ENCODE data around the gene MBOAT7.

The MBOAT7 gene

GRCh38 chr19:54138489-54139256 is 50.7 kb downstream of the MBOAT7 start:
- peak; percentile 28 for DNase-seq (ENCODE audit: low read depth)

DNA sequence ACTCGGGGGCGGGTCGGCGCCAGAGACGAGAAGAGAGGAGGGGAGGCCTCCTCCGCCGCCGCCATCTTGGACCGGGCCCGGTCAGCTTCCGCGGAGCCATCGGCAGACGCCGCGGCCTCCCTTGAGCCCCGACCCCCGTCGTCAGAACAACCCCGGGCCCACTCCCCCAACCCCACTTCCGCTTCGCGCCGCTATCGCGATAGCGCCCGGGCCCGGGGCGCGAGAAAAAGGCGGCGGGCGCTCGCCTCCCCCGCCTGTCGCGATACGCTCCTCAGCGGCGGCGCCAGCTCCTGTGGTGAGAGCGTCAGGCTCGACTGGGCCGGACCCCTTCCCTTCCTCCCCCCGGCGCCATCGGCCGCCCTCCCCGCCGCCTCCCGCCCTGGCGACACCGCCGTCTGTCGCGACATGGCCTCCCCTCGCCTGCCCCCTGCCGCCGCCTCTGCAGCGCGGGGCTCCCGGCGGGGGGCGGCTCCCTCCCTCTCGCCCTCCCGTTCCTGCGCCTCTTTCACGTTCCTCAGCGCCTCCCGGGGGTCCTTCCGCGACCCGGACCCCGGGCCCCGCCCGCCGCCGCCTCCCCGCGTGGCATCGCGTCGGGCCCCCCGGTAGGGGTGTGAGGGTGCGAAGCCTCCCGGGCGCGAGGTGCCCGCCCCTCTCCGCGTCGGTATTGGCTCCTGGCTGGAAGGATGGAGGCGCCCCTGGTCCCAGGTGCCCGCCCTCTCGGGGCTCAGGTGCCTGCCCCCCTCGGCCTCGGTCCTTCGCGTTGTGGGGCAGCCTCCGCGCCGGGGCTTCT is 51.5 kb downstream of the MBOAT7 start, which contains the start of gene CNOT3:
TSS of gene CNOT3 (plus strand) at position 64 of the 790 bp plus-strand sequence. CDS start 5,217 bp downstream, outside the sequence.
- peak; percentile 41 for DNase-seq (ENCODE audit: low read depth)

- DNase-seq (ENCODE audit: low read depth): peak; percentile 100
Measured at GRCh38 chr19:54136864-54137698, 52.3 kb downstream of the MBOAT7 start.

- peak; percentile 46 for DNase-seq (ENCODE audit: low read depth)
Measured at GRCh38 chr19:54136086-54136863, 53.1 kb downstream of the MBOAT7 start.

- DNase-seq (ENCODE audit: low read depth): no peak
Measured at GRCh38 chr19:54133957-54134590, 55.3 kb downstream of the MBOAT7 start.

- DNase-seq (ENCODE audit: low read depth): peak; percentile 10
Measured at GRCh38 chr19:54133312-54133956, 55.9 kb downstream of the MBOAT7 start.

- no peak for DNase-seq (ENCODE audit: low read depth)
Measured at GRCh38 chr19:54129617-54129996, 59.8 kb downstream of the MBOAT7 start.

DNA sequence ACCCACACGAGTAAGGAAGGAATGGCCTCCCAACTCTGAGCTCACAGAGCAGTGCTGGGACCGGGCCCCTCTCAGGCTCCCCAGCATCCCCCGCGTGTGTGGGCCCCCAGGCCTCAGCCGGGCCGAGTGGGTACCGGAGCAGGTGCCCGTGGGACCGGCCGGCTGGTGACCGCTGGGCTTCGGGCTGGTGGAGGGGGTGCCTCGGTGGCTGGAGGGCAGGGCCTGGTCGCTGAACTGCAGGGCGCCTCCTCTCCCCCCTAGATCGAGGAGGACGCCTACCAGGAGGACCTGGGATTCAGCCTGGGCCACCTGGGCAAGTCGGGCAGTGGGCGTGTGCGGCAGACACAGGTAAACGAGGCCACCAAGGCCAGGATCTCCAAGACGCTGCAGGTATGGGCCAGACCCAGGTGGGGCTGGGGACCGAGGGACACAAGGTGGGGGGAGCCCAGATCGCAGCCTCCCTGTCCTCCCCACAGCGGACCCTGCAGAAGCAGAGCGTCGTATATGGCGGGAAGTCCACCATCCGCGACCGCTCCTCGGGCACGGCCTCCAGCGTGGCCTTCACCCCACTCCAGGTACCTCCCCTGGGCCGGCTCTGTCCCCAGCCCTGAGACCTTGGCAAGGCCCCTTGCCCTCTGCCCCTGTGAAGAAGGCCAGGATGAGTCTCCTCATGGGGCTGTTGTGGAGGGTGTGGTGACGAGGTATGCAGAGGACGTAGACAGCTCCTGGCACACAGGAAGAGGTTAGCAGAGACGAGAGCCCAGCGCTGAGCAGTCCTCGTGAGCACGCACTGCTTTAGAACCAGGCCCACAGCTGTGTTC is 60.4 kb downstream of the MBOAT7 start:
- no peak for DNase-seq (ENCODE audit: low read depth)

DNA sequence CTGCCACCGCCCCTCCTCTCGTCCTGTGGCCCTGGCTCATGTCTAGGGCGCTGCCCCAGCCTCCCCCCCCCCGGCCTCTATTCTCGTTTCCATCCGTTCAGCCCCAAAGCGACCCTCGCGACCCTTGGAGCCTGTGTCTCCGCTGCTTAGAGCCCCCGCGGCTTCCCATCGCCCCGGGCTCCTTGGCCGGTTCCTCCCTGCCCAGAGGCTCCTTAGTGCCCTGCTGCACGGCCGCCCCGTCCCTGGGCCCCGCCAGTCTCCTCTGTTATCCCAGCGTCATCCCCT is 61.0 kb downstream of the MBOAT7 start:
- DNase-seq (ENCODE audit: low read depth): no peak

GRCh38 chr19:54127688-54128440 is 61.5 kb downstream of the MBOAT7 start:
- DNase-seq (ENCODE audit: low read depth): no peak

DNA sequence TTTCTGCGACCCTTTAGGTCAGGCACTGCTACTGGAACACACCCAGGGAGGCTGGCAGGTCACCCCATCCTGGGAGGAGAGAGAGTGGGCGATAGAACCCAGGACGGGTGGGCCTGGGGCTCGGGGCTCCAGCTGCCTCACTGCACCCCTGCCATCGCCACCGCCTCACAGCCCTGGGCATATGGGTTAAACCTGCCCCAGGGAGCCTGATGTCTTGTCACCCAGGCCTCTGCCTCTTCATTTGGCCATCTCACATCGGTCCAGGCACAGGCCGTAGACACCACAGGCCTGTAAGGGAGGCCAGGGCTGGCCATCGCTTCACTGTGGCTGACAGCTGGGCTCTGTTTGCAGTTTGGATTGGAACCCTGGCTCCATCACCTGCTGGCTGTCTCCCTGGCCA is 63.7 kb downstream of the MBOAT7 start:
- DNase-seq (ENCODE audit: low read depth): no peak

- DNase-seq (ENCODE audit: low read depth): no peak
Measured at GRCh38 chr19:54124393-54124792, 65.0 kb downstream of the MBOAT7 start.

DNA sequence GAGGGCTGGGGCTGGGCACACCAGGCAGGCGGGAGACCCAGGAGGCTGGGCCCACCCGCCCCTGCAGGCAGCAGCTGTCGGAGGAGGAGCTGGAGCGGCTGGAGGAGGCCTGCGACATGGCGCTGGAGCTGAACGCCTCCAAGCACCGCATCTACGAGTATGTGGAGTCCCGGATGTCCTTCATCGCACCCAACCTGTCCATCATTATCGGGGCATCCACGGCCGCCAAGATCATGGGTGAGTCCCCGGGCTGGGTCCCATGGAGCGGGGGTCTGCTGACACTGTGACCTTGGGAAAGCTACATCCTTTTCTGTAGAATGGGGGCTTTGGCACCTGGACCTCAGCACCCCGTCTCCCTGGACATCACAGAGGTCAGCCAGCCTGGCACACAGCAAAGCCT is 65.7 kb downstream of the MBOAT7 start:
- no peak for DNase-seq (ENCODE audit: low read depth)
